GM06990 (cell line): ENCODE data around the gene LMF1.
A peak's percentile ranks its signal among the peaks of the same experiment; 100 is the strongest.

Source experiments
- DNase-seq: peaks from one replicate; pipeline ENCODE4 v3.0.0-alpha.2; 2011; ENCODE audit not compliant: insufficient read length; ENCODE audit errors: extremely low read depth
- H3K27me3 ChIP-seq: replicated peaks from 2 replicates; pipeline ENCODE4 v1.6.0; 2011; ENCODE audit warnings: low read length; ENCODE audit not compliant: control insufficient read depth, insufficient read depth
- H3K36me3 ChIP-seq: 2 replicates; pipeline ENCODE4 v1.5.1; 2011; ENCODE audit warnings: low read length; ENCODE audit not compliant: control insufficient read depth, insufficient read depth
- H3K4me3 ChIP-seq: replicated peaks from 2 replicates; pipeline ENCODE4 v1.5.1; 2011; ENCODE audit warnings: low read depth, mild to moderate bottlenecking, control low read depth, low read length
- CTCF ChIP-seq: IDR thresholded peaks from 2 replicates; pipeline ENCODE4 v1.5.1; 2011; ENCODE audit warnings: low read length, control low read depth, mild to moderate bottlenecking, inconsistent platforms; ENCODE audit not compliant: insufficient read depth, poor library complexity, severe bottlenecking

Gene LMF1

GRCh38 chr16:967077-967541 lies 3.7 kb downstream of the LMF1 start:
- H3K4me3 ChIP-seq = no peak overlapping the region
- no peaks in the 10 kb centered on the region for H3K27me3 ChIP-seq
- DNase-seq = no peak
- TF ChIP-seq CTCF = no peak
- H3K36me3 ChIP-seq = no peaks in the 10 kb centered on the region; the same call in 1 of the 2 replicates

- Histone ChIP-seq H3K27me3 (no peaks in the 10 kb centered on the region), H3K4me3 (no peak overlapping the region), H3K36me3 (no peaks in the 10 kb centered on the region; the same call in 1 of the 2 replicates)
- DNase-seq = no peak
- no peak for TF ChIP-seq CTCF
Measured at GRCh38 chr16:966505-966904, 4.3 kb downstream of the LMF1 start.

GRCh38 chr16:966035-966434 lies 4.7 kb downstream of the LMF1 start:
- no peak overlapping the region for H3K4me3 ChIP-seq
- no peak for TF ChIP-seq CTCF
- no peaks in the 10 kb centered on the region for H3K27me3 ChIP-seq
- no peaks in the 10 kb centered on the region; the same call in 1 of the 2 replicates for H3K36me3 ChIP-seq
- DNase-seq = no peak

- H3K27me3 ChIP-seq = no peaks in the 10 kb centered on the region
- DNase-seq = no peak
- H3K36me3 ChIP-seq = no peaks in the 10 kb centered on the region; the same call in 1 of the 2 replicates
- no peak for TF ChIP-seq CTCF
- no peak overlapping the region for H3K4me3 ChIP-seq
Measured at GRCh38 chr16:965487-965886, 5.3 kb downstream of the LMF1 start.

GRCh38 chr16:965036-965395 lies 5.8 kb downstream of the LMF1 start:
- no peak for DNase-seq
- H3K4me3 ChIP-seq = no peak overlapping the region
- no peaks in the 10 kb centered on the region for H3K27me3 ChIP-seq
- H3K36me3 ChIP-seq = no peaks in the 10 kb centered on the region; the same call in 1 of the 2 replicates
- no peak for TF ChIP-seq CTCF

- DNase-seq = no peak
- H3K4me3 ChIP-seq = peak overlapping the region; percentile 32
- no peaks in the 10 kb centered on the region; the same call in 1 of the 2 replicates for H3K36me3 ChIP-seq
- TF ChIP-seq CTCF = no peak
- no peaks in the 10 kb centered on the region for H3K27me3 ChIP-seq
Measured at GRCh38 chr16:964356-965035, 6.3 kb downstream of the LMF1 start.
